MCF 10A (cell line): ENCODE results near the gene TRPC5OS. TPM values are rescaled to one million over a fixed set of nuclear protein-coding genes. Genes with fewer than 3 reads are reported as not detected.

Experiments used
- BruUV-seq: library from RNA; stranded (reverse); fragments of 400-500 nt; replicated peaks from 2 replicates; lab custom pipeline; 2021; lab: Mats Ljungman, UMichigan
- CTCF ChIA-PET: fragments of 300-600 bp; sonication (Branson Sonifier 250); formaldehyde crosslinking; extraction: SDS; loops from one replicate; lab custom pipeline; 2021; ENCODE audit warnings: antibody characterized with exemption, inconsistent platforms; lab: Yijun Ruan, JAX
- POLR2A ChIA-PET: fragments of 300-600, 350-650 bp; sonication (Branson Sonifier 250); formaldehyde crosslinking; extraction: SDS; loops from one replicate; lab custom pipeline; 2020; ENCODE audit warnings: antibody characterized with exemption, inconsistent platforms; lab: Yijun Ruan, JAX
- DNase-seq: peaks from one replicate; pipeline ENCODE4 v3.0.0-alpha.2; 2018; ENCODE audit not compliant: unreplicated experiment
- H3K27ac Mint-ChIP-seq: one replicate; pipeline ENCODE4 v1.8.0; 2022; ENCODE audit warnings: mild to moderate bottlenecking, low read depth, mixed read lengths; ENCODE audit not compliant: unreplicated experiment
- H3K27me3 Mint-ChIP-seq: one replicate; pipeline ENCODE4 v1.8.0; 2022; ENCODE audit warnings: mixed read lengths; ENCODE audit not compliant: insufficient read depth, unreplicated experiment
- H3K36me3 Mint-ChIP-seq: one replicate; pipeline ENCODE4 v1.8.0; 2022; ENCODE audit warnings: mild to moderate bottlenecking, moderate library complexity, mixed read lengths; ENCODE audit not compliant: insufficient read depth, unreplicated experiment
- H3K4me1 Mint-ChIP-seq: one replicate; pipeline ENCODE4 v1.8.0; 2022; ENCODE audit warnings: mixed read lengths; ENCODE audit not compliant: insufficient read depth, unreplicated experiment
- H3K4me3 Mint-ChIP-seq: one replicate; pipeline ENCODE4 v1.8.0; 2022; ENCODE audit warnings: mild to moderate bottlenecking, moderate library complexity, mixed read lengths; ENCODE audit not compliant: unreplicated experiment
- H3K9me3 Mint-ChIP-seq: one replicate; pipeline ENCODE4 v1.8.0; 2022; ENCODE audit warnings: mixed read lengths; ENCODE audit not compliant: unreplicated experiment
- intact Hi-C: fragments of 100-400 bp; cut with micrococcal nuclease; formaldehyde crosslinking; loops from 2 replicates; pipeline ENCODE4 v1.14.1; 2022
- total RNA-seq: library from RNA; stranded (reverse); gene quantifications from 2 replicates; pipeline ENCODE4 v1.2.3, GENCODE V29; 2022
- TF ChIP-seq, protein P1 (sequence below): fragments of 200-600 bp; IDR thresholded peaks from one replicate; pipeline ENCODE4 v1.8.0; 2022; ENCODE audit warnings: antibody characterized with exemption, mild to moderate bottlenecking; ENCODE audit not compliant: unreplicated experiment

The TRPC5OS gene
- total RNA-seq, 1 experiment from 2014 or later: not detected

DNA sequence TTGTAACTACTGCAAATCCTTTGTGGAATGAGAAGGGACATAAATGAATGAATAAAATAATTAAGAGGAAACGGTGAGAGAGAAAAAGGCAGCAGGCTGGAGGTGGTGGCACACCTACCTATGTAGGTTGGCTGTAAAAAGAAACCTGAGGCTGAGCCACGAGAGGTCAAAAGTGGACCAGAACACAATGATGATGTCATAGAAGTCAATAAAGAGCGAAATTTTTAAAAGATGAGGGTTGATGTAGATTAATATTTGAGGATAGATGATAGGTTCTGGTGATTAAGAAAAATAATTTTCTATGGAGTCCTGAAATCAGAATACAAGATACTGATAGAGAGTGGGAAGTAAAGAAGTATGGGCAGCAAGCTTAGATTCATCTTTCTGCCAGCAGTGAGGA lies 1.7 kb downstream of the TRPC5OS start:
- Mint-ChIP-seq H3K4me3 (no peak overlapping the region), H3K27me3 (peaks cover 39% of the 10 kb centered on the region), H3K9me3 (no peaks in the 10 kb centered on the region), H3K4me1 (no peaks in the 10 kb centered on the region), H3K27ac (no peak overlapping the region), H3K36me3 (no peaks in the 10 kb centered on the region)
- DNase-seq: no peak
- ChIA-PET CTCF (interaction anchor here (1.5 kb wide), 1 partner anchor 11 kb away, joined by 11 read pairs; no protein-coding TSS in a partner anchor), POLR2A (interaction anchor here (0.6 to 0.7 kb wide), 2 partner anchors 308 to 763 kb away, joined by 3 read pairs; no protein-coding TSS in a partner anchor)
- intact Hi-C loops: no loop called here
- TF ChIP-seq, protein P1, sequence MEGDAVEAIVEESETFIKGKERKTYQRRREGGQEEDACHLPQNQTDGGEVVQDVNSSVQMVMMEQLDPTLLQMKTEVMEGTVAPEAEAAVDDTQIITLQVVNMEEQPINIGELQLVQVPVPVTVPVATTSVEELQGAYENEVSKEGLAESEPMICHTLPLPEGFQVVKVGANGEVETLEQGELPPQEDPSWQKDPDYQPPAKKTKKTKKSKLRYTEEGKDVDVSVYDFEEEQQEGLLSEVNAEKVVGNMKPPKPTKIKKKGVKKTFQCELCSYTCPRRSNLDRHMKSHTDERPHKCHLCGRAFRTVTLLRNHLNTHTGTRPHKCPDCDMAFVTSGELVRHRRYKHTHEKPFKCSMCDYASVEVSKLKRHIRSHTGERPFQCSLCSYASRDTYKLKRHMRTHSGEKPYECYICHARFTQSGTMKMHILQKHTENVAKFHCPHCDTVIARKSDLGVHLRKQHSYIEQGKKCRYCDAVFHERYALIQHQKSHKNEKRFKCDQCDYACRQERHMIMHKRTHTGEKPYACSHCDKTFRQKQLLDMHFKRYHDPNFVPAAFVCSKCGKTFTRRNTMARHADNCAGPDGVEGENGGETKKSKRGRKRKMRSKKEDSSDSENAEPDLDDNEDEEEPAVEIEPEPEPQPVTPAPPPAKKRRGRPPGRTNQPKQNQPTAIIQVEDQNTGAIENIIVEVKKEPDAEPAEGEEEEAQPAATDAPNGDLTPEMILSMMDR: no peak
- no TSS peak for BruUV-seq

DNA sequence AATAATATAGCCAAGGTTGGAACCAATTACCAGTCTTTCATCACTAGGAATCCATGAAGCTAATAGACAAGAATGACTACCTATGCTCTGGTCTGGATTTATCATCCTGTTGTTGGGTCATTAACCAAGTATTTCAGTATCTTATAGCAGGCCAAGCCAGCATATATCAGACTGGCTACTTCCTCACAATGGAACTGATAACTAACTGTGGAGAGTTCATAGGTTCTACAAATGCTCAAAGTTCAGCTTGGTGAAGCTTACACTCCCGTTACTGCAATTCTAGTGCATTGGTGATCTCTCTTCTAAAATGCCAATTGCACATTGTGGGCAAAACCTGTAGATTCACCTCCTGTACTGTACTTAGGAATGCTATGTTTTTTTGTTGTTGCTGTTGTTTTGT lies 4.8 kb downstream of the TRPC5OS start:
- intact Hi-C loops: no loop called here
- no peak overlapping the region for H3K4me3 Mint-ChIP-seq
- H3K4me1 Mint-ChIP-seq: no peaks in the 10 kb centered on the region
- TF ChIP-seq, protein P1: no peak
- CTCF ChIA-PET: interaction anchor here (1.9 kb wide), 1 partner anchor 11 kb away, joined by 9 read pairs; no protein-coding TSS in a partner anchor
- H3K36me3 Mint-ChIP-seq: no peaks in the 10 kb centered on the region
- H3K27ac Mint-ChIP-seq: no peak overlapping the region
- BruUV-seq: no TSS peak
- no peak for DNase-seq
- H3K9me3 Mint-ChIP-seq: no peaks in the 10 kb centered on the region
- POLR2A ChIA-PET: no interaction called here
- peaks cover 26% of the 10 kb centered on the region for H3K27me3 Mint-ChIP-seq

DNA sequence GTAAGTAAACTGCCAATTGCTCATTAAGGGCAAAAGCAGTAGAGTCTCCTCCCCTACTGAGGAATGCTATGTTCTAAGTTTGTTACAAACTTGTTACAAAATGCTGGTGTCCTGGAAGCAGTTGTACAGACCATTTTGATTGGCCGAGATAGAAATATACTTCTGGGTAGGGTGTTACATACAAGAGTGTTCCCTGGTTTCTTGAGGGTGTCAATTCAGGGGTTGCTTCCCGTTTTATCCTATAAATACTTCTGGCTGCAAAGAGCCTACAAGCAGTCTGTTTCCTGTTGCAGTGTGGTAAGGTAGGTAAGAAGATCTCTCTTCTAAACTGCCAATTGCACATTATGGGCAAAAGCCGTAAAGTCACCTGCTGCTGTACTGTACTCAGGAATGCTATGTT lies 5.7 kb downstream of the TRPC5OS start:
- Mint-ChIP-seq H3K27me3 (peaks cover 25% of the 10 kb centered on the region), H3K36me3 (no peaks in the 10 kb centered on the region), H3K4me1 (no peaks in the 10 kb centered on the region), H3K27ac (no peak overlapping the region), H3K9me3 (no peaks in the 10 kb centered on the region), H3K4me3 (no peak overlapping the region)
- TF ChIP-seq, protein P1: no peak
- intact Hi-C loops: no loop called here
- POLR2A ChIA-PET: no interaction called here
- no peak for DNase-seq
- no TSS peak for BruUV-seq
- CTCF ChIA-PET: interaction anchor here (3.8 kb wide), 1 partner anchor 13 kb away, joined by 16 read pairs; no protein-coding TSS in a partner anchor

DNA sequence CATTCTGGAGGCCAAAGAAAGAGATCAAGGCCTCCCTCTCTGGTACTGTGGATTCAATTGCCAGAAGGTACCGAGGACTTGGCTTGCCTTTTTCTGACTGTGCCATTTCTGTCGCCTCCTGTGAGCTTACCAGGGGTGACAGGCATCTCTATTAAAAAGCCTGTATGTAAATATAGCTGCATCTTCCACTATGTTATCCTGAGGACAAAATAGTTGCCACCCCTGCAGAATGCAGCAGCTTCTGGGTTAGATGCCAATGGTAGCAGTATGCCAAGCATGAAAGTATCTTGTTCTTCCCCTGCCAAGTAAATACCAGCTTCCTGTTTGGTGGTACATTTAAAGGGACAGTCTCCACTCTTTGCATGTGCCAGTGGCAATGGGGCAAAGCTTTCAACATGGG lies 10.7 kb downstream of the TRPC5OS start:
- BruUV-seq: no TSS peak
- no peaks in the 10 kb centered on the region for H3K9me3 Mint-ChIP-seq
- ChIA-PET POLR2A (interaction anchor here (0.6 kb wide), 2 partner anchors 12 to 397 kb away, joined by 3 read pairs; no protein-coding TSS in a partner anchor), CTCF (interaction anchor here (1.7 kb wide), 1 partner anchor 17 kb away, joined by 5 read pairs; no protein-coding TSS in a partner anchor)
- no peak overlapping the region for H3K27ac Mint-ChIP-seq
- intact Hi-C loops: no loop called here
- TF ChIP-seq, protein P1: no peak
- H3K27me3 Mint-ChIP-seq: peaks cover 40% of the 10 kb centered on the region
- no peak for DNase-seq
- H3K36me3 Mint-ChIP-seq: no peaks in the 10 kb centered on the region
- no peak overlapping the region for H3K4me3 Mint-ChIP-seq
- H3K4me1 Mint-ChIP-seq: no peaks in the 10 kb centered on the region
